Mesodermal cell (in vitro differentiated cells): ENCODE data around the gene DDX10.

Experiments
- H3K27ac ChIP-seq: 2 replicates; pipeline ENCODE4 v1.7.0; 2013; ENCODE audit warnings: mild to moderate bottlenecking, low read depth, low read length, moderate library complexity; ENCODE audit not compliant: severe bottlenecking
- H3K36me3 ChIP-seq: 2 replicates; pipeline ENCODE4 v1.7.1; 2013; ENCODE audit warnings: mild to moderate bottlenecking, low read length, moderate library complexity; ENCODE audit not compliant: control insufficient read depth, insufficient read depth
- H3K4me1 ChIP-seq: one replicate; pipeline ENCODE4 v1.7.1; 2013; ENCODE audit warnings: mild to moderate bottlenecking, low read length; ENCODE audit not compliant: insufficient read depth, control insufficient read depth, poor library complexity, severe bottlenecking
- H3K4me3 ChIP-seq: 2 replicates; pipeline ENCODE4 v1.7.0; 2013; ENCODE audit warnings: low read length, control low read depth, mild to moderate bottlenecking; ENCODE audit not compliant: insufficient read depth, poor library complexity, severe bottlenecking; ENCODE audit errors: extremely low read depth
- H3K9me3 ChIP-seq: 2 replicates; pipeline ENCODE4 v1.7.1; 2013; ENCODE audit warnings: mild to moderate bottlenecking, low read length, moderate library complexity; ENCODE audit not compliant: control insufficient read depth
- WGBS, 2 experiments: methylation state at CpG; one replicate each; pipeline ENCODE4 v1.1.5; 2013; ENCODE audit warnings: missing lambda C conversion rate in 2 of 2; ENCODE audit not compliant: insufficient coverage in 2 of 2; 5-methylcytosine and 5-hydroxymethylcytosine counted together

Gene DDX10

GRCh38 chr11:108851781-108852180, 186.9 kb downstream of the DDX10 start:
- Histone ChIP-seq H3K4me3 (no peak overlapping the region), H3K9me3 (no peaks in the 10 kb centered on the region), H3K4me1 (peaks cover 4% of the 10 kb centered on the region), H3K36me3 (no peaks in the 10 kb centered on the region), H3K27ac (no peak overlapping the region)

GRCh38 chr11:108852701-108853100, 187.8 kb downstream of the DDX10 start:
- no peaks in the 10 kb centered on the region for H3K9me3 ChIP-seq
- no CpG with 5 or more reads among the region's 1 CpG for whole genome bisulfite sequencing, 2 experiments
- H3K4me3 ChIP-seq, result no peak overlapping the region
- H3K36me3 ChIP-seq, result no peaks in the 10 kb centered on the region
- H3K27ac ChIP-seq, result no peak overlapping the region
- H3K4me1 ChIP-seq, result peaks cover 4% of the 10 kb centered on the region

- H3K9me3 ChIP-seq, result no peaks in the 10 kb centered on the region
- H3K4me3 ChIP-seq, result no peak overlapping the region
- no peaks in the 10 kb centered on the region for H3K36me3 ChIP-seq
- H3K4me1 ChIP-seq, result peaks cover 4% of the 10 kb centered on the region
- H3K27ac ChIP-seq, result no peak overlapping the region
- 87% methylated on average over 3 of the region's 4 CpGs; no CpG with 5 or more reads in 1 of the 2 experiments for WGBS, 2 experiments
Measured at GRCh38 chr11:108853151-108853550, 188.3 kb downstream of the DDX10 start.

GRCh38 chr11:108853864-108854263, 189.0 kb downstream of the DDX10 start:
- no peak overlapping the region for H3K4me3 ChIP-seq
- no peaks in the 10 kb centered on the region for H3K9me3 ChIP-seq
- WGBS, 2 experiments, result no CpG with 5 or more reads among the region's 1 CpG
- H3K36me3 ChIP-seq, result no peaks in the 10 kb centered on the region
- no peak overlapping the region for H3K27ac ChIP-seq
- H3K4me1 ChIP-seq, result peaks cover 4% of the 10 kb centered on the region

- Histone ChIP-seq H3K9me3 (no peaks in the 10 kb centered on the region), H3K27ac (no peak overlapping the region), H3K4me3 (no peak overlapping the region), H3K36me3 (no peaks in the 10 kb centered on the region), H3K4me1 (peaks cover 4% of the 10 kb centered on the region)
- 67 to 86% methylated on average over 1 of the region's 2 CpGs for WGBS, 2 experiments
Measured at GRCh38 chr11:108854346-108854745, 189.5 kb downstream of the DDX10 start.

- 79 to 88% methylated on average over 4 of the region's 5 CpGs for WGBS, 2 experiments
- Histone ChIP-seq H3K27ac (peak overlapping the region; percentile 38), H3K4me1 (peaks cover 4% of the 10 kb centered on the region), H3K4me3 (no peak overlapping the region), H3K9me3 (no peaks in the 10 kb centered on the region), H3K36me3 (no peaks in the 10 kb centered on the region)
Measured at GRCh38 chr11:108857382-108857781, 192.5 kb downstream of the DDX10 start.

- Histone ChIP-seq H3K9me3 (no peaks in the 10 kb centered on the region), H3K4me1 (peaks cover 1% of the 10 kb centered on the region), H3K4me3 (no peak overlapping the region), H3K36me3 (no peaks in the 10 kb centered on the region), H3K27ac (no peak overlapping the region)
- WGBS, 2 experiments, result no CpG with 5 or more reads among the region's 3 CpGs
Measured at GRCh38 chr11:108858622-108859021, 193.8 kb downstream of the DDX10 start.

- no CpG with 5 or more reads among the region's 1 CpG for WGBS, 2 experiments
- no peak overlapping the region for H3K27ac ChIP-seq
Measured at GRCh38 chr11:108859510-108859909, 194.6 kb downstream of the DDX10 start.

GRCh38 chr11:108863528-108863927, 198.7 kb downstream of the DDX10 start:
- Histone ChIP-seq H3K36me3 (no peaks in the 10 kb centered on the region), H3K4me3 (no peak overlapping the region), H3K27ac (no peak overlapping the region), H3K9me3 (no peaks in the 10 kb centered on the region), H3K4me1 (peaks cover 10% of the 10 kb centered on the region)
- whole genome bisulfite sequencing, 2 experiments, result no CpG with 5 or more reads among the region's 1 CpG

More at GRCh38 chr11:108859510-108859909, 194.6 kb downstream of the DDX10 start:
- H3K4me3 ChIP-seq, result no peak overlapping the region
- H3K36me3 ChIP-seq, result no peaks in the 10 kb centered on the region
- H3K4me1 ChIP-seq, result no peaks in the 10 kb centered on the region
- H3K9me3 ChIP-seq, result no peaks in the 10 kb centered on the region

- no peaks in the 10 kb centered on the region for H3K9me3 ChIP-seq
- no peaks in the 10 kb centered on the region for H3K36me3 ChIP-seq
- H3K27ac ChIP-seq, result no peak overlapping the region
- H3K4me1 ChIP-seq, result peaks cover 26% of the 10 kb centered on the region
- WGBS, 2 experiments, result 97 to 100% methylated on average over 3 of the region's 5 CpGs
- no peak overlapping the region for H3K4me3 ChIP-seq
Measured at GRCh38 chr11:108865406-108865805, 200.5 kb downstream of the DDX10 start.

GRCh38 chr11:108866781-108867180, 201.9 kb downstream of the DDX10 start:
- H3K9me3 ChIP-seq, result no peaks in the 10 kb centered on the region
- 83 to 100% methylated on average over 1 of the region's 2 CpGs for WGBS, 2 experiments
- no peaks in the 10 kb centered on the region for H3K36me3 ChIP-seq
- H3K4me3 ChIP-seq, result no peak overlapping the region
- H3K27ac ChIP-seq, result no peak overlapping the region
- peaks cover 40% of the 10 kb centered on the region for H3K4me1 ChIP-seq
